HG02610 (cell line): ENCODE measurements around the gene ICOS.
"Not testable (repeated sequence)": the region's sequence is repeated elsewhere in the genome, so short reads cannot be mapped to it uniquely, and the experiment has no call there.

Source experiments
- ATAC-seq: cut with Tn5 transposase; IDR thresholded peaks from one replicate; pipeline ENCODE4 v1.9.1; 2021; ENCODE audit warnings: mild to moderate bottlenecking, moderate library complexity; ENCODE audit not compliant: unreplicated experiment

The ICOS gene

GRCh38 chr2:203972066-203972465 is 35.5 kb downstream of the ICOS start:
- no peak for ATAC-seq

DNA sequence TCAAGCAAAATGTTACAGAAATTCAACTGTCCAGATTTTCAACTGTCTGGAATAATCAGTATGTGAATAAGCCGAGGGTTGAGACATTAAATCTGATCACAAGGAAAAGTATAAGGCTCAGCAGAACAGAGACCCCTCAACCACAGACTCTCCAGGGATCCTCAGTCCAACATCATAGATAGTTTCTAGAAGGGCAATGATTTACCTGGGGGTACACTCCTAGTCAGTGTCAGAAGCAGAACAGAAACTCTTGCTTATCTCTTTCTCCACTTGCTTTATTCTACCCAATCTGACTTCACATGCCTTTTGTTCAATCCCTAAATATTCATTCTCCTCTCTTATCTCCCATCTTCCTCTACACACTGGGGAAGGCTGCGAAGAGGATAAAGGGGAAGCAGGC is 36.4 kb downstream of the ICOS start:
- no peak for ATAC-seq

GRCh38 chr2:203973676-203974075 is 37.1 kb downstream of the ICOS start:
- ATAC-seq = no peak

DNA sequence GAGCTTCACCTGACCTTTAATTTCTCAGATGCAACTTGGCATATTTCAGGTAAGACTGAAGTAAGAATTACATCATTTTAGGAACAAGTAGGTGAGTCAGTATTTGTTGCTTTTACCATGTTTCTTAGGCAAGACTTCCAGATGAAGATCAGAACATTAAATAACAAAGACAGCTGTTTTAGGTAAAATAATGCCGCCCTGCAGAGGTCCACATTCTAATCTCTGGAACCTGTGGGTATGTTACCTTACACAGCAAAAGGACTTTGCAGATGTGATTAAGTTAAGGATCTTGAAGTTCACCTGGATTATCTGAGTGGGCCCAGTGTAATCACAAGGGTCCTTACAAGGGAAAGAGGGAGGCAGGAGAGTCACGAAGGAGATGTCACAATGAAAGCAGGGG is 39.3 kb downstream of the ICOS start:
- no peak for ATAC-seq

DNA sequence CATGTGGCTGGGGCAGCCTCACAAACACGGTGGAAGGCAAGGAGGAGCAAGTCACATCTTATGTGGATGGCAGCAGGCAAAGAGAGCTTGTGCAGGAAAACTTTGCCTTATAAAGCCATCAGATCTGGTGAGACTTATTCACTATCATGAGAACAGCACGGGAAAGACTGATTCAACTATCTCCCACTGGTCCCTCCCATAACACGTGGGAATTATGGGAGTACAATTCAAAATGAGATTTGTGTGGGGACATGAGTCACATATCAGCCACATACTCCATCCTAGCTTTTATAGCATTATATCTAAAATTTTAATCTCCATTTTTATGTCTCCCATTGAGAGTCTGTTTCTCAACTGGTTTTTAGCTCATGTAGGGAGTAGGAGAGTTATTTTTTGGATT is 45.7 kb downstream of the ICOS start:
- no peak for ATAC-seq

GRCh38 chr2:203983064-203983715 is 46.6 kb downstream of the ICOS start:
- ATAC-seq = no peak

GRCh38 chr2:203985978-203986377 is 49.4 kb downstream of the ICOS start:
- ATAC-seq = not testable (repeated sequence)

GRCh38 chr2:203987959-203988358 is 51.4 kb downstream of the ICOS start:
- no peak for ATAC-seq

- no peak for ATAC-seq
Observed at GRCh38 chr2:203988500-203989260, 52.1 kb downstream of the ICOS start.

- no peak for ATAC-seq
Observed at GRCh38 chr2:203989521-203989920, 53.0 kb downstream of the ICOS start.

- ATAC-seq = no peak
Observed at GRCh38 chr2:203992509-203992908, 55.9 kb downstream of the ICOS start.

DNA sequence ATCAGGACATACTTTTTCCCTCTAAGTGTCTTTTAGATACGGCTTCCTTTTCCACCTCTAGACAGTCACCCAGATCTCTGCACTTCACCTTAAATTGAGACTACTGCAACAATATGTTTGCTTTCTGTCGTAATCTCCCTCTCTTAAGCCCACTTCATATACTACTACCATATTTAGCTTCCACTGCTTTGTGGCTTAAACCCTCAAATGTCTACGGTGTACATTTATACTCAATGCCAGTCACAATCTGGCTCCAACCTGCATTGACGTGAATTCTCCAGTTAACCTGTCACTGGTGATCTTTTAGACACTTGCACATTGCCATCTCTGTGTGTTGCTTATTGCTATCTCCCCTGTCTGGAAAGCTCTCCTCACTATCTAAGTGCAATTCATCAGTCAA is 56.4 kb downstream of the ICOS start:
- no peak for ATAC-seq

DNA sequence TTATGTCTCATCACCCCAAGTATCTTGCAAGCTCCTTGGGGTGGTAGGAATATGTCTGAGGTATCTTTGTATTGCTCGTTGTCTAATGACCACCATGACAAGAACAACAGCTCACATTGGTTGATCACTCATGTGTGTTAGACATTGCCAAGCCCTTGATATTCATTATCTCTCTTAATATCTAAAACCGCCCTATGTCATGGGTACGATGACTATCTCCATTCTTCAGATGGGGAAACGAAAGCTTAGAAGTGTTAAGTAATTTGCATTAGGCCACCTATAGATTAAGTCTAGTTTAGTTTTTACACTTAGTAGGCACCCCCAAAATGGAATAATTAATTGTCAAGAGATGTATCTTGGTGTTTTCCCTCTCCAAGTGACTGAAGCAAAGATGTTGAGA is 57.0 kb downstream of the ICOS start:
- ATAC-seq = no peak

GRCh38 chr2:203994735-203995134 is 58.2 kb downstream of the ICOS start:
- no peak for ATAC-seq

DNA sequence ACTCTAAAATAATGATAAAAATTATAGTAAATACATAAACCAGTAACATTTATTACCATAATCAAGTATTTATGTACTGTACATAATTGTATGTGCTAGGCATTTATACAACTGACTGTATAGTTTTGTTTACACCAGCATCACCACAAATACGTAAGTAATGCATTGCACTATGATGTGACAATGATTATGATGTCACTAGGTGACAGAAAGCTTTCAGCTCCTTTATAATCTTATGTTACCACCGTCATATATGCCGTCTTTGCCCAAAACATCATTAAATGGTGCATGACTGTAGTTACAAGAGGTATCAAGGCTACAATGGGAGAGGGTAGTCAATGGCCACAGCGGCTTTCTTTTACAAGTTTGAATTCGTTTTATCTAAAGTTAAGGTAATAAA is 60.1 kb downstream of the ICOS start:
- ATAC-seq = no peak

GRCh38 chr2:203997481-203997880 is 60.9 kb downstream of the ICOS start:
- ATAC-seq = peak; percentile 71

DNA sequence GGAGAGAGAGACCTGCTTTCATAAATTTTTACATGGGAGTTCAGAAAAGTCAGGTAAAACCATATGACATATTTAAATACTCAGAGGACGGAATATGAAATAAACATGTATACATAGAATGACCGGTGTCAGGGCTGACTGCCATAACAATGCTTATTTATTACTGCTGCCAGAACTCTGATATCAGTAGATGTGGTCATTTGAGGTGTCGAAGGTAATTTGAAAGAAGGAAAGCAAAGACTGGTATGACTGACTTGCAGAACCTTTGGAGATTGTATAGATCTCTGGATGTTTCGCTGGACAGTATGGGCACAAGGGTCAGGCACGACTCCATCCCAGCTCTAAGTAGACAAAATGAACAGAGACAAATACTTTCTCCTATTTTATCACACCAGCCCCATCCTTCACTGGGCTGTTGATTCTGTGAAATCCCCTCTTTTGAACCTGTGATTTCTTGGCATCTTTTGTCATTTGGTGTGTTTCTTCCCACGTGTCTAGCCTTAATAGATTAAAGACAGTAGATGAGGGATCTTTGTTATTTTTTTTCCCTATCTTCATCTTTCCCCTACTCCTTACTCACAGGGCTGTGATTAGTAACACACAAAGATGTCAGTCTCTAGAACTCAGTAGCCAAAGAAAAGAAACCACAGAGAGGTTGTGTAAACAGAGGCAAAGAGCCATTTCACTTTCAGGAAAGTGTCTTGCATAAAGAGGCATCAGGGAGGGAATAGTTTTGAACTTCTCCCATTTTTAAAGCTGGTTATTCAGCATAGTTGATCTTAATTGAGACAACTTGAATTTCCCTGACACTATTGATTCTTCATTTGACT is 61.6 kb downstream of the ICOS start:
- no peak for ATAC-seq

DNA sequence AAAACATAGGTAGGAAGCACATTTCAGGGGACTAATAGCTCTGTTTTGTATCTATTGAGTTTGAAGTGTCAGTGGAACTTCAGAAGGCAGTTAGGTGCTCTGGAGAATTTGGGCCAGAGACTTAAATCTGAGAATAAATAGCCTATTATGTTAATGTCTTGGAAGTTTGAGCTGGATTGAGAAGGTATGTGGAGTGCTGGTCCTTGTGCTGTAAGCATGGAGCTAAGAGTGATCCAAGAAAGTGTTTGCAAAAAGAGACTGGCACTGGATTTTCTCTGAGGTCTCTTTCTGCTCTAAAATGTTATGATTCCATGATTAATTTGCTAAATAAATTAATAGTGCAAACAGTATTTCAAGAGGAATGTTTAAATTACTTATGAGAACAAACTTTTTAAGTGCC is 63.3 kb downstream of the ICOS start:
- ATAC-seq = no peak

- no peak for ATAC-seq
Observed at GRCh38 chr2:204000446-204000845, 63.9 kb downstream of the ICOS start.

GRCh38 chr2:204003276-204003990 is 66.9 kb downstream of the ICOS start:
- ATAC-seq = no peak

DNA sequence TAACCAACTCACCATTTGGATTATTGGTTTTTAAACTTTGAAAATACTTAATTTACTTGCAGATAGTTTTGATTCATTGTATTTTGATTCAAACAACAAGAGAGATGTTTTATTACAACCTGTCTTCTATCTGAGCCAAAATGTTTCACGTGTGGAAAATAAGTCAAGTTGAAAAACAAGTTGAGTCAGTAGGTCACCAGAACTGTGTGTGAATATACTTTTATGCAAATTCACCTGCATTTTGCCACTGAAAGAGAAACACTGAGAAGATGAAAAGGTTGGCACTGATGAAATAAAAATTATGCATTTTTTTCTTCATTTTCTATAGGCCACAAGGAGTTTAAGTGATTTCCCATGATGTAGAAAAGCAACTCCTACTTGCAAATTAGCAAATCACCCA is 68.3 kb downstream of the ICOS start:
- no peak for ATAC-seq
